Lower leg skin (tissue), 4 donors: ENCODE measurements around the gene ESRP2. TPM values are rescaled to one million over a fixed set of nuclear protein-coding genes. Genes with fewer than 3 reads are reported as not detected.

ENCODE experiments used
- DNase-seq, 2 donors: peaks; one replicate each; pipeline ENCODE4 v3.0.0-alpha.2; 2019; ENCODE audit warnings: low spot score in 2 of 2
- H3K4me3 ChIP-seq: fragments of 200-600 bp; sonication (generic); 2 replicates; pipeline ENCODE4 v1.5.1; 2017; ENCODE audit warnings: mild to moderate bottlenecking, low read depth; ENCODE audit not compliant: poor library complexity, severe bottlenecking
- POLR2A ChIP-seq, 2 donors: fragments of 450-650 bp; IDR thresholded peaks; one replicate each; pipeline ENCODE4 v1.6.1; 2016 to 2017; ENCODE audit warnings: antibody characterized with exemption in 2 of 2, mild to moderate bottlenecking in 1 of 2, moderate library complexity in 1 of 2
- WGBS, 2 donors: methylation state at CpG; one replicate each; pipeline ENCODE4 v1.1.5; 2018; 5-methylcytosine and 5-hydroxymethylcytosine counted together
- intact Hi-C: fragments of 100-400 bp; cut with DNase I; formaldehyde crosslinking; loops from one replicate; pipeline ENCODE4 v1.15.0; 2023; ENCODE audit warnings: low total_unique reads
- total RNA-seq, 4 donors: library from RNA; depleted of rRNA; stranded (reverse); fragments of >200 nt; gene quantifications; one replicate each; pipeline ENCODE4 v1.1.0, GENCODE V29; 2016
- TF ChIP-seq, protein P1 (sequence below), 3 donors: fragments of 450-650 bp; IDR thresholded peaks; one replicate each; pipeline ENCODE4 v1.5.1; 2016; ENCODE audit warnings: antibody characterized with exemption in 3 of 3, mild to moderate bottlenecking in 3 of 3, moderate library complexity in 2 of 3

Gene ESRP2
- total RNA-seq, 4 donors from 2014 or later: 84.3 to 120 (median 97.2) TPM

DNA sequence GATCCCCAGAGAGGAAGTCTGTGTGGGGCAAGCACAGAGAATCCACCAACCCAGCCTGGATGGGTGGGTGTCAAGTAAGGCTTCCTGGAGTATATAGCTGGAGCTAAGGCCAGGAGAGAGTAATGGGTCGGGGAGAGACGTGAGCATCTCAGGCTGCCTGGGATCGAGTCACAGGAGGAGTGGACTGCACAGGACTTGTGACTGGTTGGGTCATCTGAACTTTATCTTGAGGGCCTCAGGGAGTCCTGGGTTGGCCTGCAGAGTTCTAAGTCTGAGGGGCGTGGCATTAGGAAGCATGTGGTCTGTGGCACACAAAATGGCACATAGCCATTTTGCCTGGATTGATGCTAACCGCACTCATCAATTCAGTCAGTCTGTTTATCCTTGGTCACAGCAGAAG lies 10.7 kb upstream of the ESRP2 start:
- WGBS, 2 donors: 56 to 60% methylated on average over 5 of the region's 5 CpGs
- no peak overlapping the region for H3K4me3 ChIP-seq
- no peak for DNase-seq
- TF ChIP-seq, protein P1, sequence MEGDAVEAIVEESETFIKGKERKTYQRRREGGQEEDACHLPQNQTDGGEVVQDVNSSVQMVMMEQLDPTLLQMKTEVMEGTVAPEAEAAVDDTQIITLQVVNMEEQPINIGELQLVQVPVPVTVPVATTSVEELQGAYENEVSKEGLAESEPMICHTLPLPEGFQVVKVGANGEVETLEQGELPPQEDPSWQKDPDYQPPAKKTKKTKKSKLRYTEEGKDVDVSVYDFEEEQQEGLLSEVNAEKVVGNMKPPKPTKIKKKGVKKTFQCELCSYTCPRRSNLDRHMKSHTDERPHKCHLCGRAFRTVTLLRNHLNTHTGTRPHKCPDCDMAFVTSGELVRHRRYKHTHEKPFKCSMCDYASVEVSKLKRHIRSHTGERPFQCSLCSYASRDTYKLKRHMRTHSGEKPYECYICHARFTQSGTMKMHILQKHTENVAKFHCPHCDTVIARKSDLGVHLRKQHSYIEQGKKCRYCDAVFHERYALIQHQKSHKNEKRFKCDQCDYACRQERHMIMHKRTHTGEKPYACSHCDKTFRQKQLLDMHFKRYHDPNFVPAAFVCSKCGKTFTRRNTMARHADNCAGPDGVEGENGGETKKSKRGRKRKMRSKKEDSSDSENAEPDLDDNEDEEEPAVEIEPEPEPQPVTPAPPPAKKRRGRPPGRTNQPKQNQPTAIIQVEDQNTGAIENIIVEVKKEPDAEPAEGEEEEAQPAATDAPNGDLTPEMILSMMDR (IDR thresholded peaks at IDR 0.05): no peak
- no peak for TF ChIP-seq POLR2A (IDR thresholded peaks at IDR 0.05)
- intact Hi-C loops: loop anchor here (5.0 kb wide), 1 partner anchor 81 kb away; no protein-coding TSS in a partner anchor

DNA sequence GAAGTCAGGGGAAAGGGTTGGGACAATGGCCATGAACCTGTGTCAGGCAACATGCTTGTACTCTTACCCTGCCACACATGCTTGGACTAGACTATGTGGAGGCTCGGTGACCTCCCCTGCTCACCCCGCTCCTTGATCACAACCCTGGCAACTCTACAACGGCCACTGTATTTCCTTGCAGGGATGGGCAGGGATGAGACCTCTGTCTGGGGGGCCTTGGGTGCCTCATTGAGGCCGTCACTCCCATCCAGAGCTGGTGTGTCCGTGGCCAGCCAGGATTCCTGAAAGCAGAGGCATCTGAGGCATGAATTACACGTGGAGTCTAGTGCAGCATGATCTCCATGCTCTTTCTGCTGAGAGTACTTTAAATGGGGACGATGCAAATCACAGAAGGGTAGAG lies 10.2 kb upstream of the ESRP2 start:
- no peak for DNase-seq
- H3K4me3 ChIP-seq: no peak overlapping the region
- intact Hi-C loops: loop anchor here (5.0 kb wide), 1 partner anchor 81 kb away; no protein-coding TSS in a partner anchor
- WGBS, 2 donors: 75 to 80% methylated on average over 7 of the region's 7 CpGs
- TF ChIP-seq, protein P1 (IDR thresholded peaks at IDR 0.05): no peak
- no peak for TF ChIP-seq POLR2A (IDR thresholded peaks at IDR 0.05)

- WGBS, 2 donors: 0 to 2% methylated on average over 49 to 57 of the region's 75 CpGs
- TF ChIP-seq, protein P1 (IDR thresholded peaks at IDR 0.05): no peak
- peak in 1 of 2 donors; percentile 2 for TF ChIP-seq POLR2A (IDR thresholded peaks at IDR 0.05)
- DNase-seq: peak; percentile 94 to 99
- peak within 1 kb of the TSS; percentile 85 for H3K4me3 ChIP-seq
- intact Hi-C loops: loop anchor here (5.0 kb wide), 1 partner anchor 82 kb away; no protein-coding TSS in a partner anchor
These were observed 9.3 kb upstream of the ESRP2 start, which contains the start of gene PLA2G15 for GRCh38 chr16:68244903-68245853. Gene PLA2G15, plus strand, starts transcription at chr16:68245373. Its CDS starts 54 bp downstream, at chr16:68245427.

- intact Hi-C loops: no loop called here
- peak in 1 of 2 donors; percentile 87 for DNase-seq
- peak overlapping the region; percentile 85 for H3K4me3 ChIP-seq
- 2 to 7% methylated on average over 9 to 18 of the region's 20 CpGs for WGBS, 2 donors
- TF ChIP-seq, protein P1 (IDR thresholded peaks at IDR 0.05): no peak
- no peak for TF ChIP-seq POLR2A (IDR thresholded peaks at IDR 0.05)
These were observed 8.6 kb upstream of the ESRP2 start for GRCh38 chr16:68244481-68244902.

DNA sequence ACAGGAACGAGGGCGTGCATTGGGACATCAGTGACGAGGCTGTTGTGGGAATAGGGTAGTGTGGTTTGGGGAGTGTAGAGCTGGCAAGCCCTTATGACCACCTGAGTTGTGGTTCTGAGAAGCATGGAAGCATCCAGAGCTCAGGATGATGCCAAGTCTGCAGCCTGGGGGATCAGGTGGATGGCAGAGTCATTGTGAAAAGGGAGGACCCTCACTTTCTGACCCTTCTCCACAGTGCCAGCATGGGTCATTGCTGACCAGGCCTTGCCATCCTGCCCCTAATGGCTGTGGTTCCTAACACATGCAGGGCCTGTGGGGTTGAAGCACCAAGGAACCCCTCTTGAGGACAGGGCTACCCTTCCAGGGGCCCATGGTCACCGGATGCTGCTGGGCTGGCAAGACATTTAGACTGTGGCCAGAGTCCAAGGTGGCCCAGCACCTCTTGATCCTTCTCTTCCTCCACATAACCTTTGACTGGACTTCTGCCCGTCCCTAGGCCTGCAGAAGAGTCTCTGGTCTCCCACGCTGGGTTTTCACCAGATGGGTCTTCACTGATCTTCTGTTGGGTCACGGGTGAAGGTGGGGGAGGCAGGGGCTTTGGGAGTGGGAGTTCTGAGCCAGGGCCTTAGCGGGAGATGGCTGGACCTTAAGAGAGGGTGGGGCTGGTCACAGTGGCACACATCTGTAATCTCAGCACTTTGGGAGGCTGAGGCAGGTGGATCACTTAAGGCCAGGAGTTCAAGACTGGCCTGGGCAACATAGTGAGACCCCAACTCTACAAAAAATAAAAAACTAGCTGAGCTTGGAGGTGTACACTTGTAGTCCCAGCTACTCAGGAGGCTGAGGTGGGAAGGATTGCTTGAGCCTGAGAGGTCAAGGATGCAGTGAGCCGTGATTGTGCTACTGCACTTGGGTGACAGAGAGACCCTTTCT lies 7.3 kb upstream of the ESRP2 start:
- TF ChIP-seq, protein P1 (IDR thresholded peaks at IDR 0.05): no peak
- no peak for TF ChIP-seq POLR2A (IDR thresholded peaks at IDR 0.05)
- H3K4me3 ChIP-seq: no peak overlapping the region
- DNase-seq: no peak
- WGBS, 2 donors: 82 to 83% methylated on average over 9 of the region's 9 CpGs
- intact Hi-C loops: no loop called here
